OCI-LY7 (cell line): Measurements from ENCODE around the gene TRIM54. TPM values are rescaled to one million over a fixed set of nuclear protein-coding genes. Genes with fewer than 3 reads are reported as not detected.
"Not testable (repeated sequence)": the region's sequence is repeated elsewhere in the genome, so short reads cannot be mapped to it uniquely, and the experiment has no call there.

Experiments
- BruUV-seq: library from RNA; stranded (reverse); fragments of 400-500 nt; replicated peaks from 2 replicates; lab custom pipeline; 2021; lab: Mats Ljungman, UMichigan
- CTCF ChIA-PET: fragments of 300-600 bp; sonication (Branson Sonifier 250); formaldehyde crosslinking; loops from one replicate; lab custom pipeline; 2022; ENCODE audit warnings: antibody characterized with exemption; ENCODE audit not compliant: unreplicated experiment; lab: Charles Lee
- POLR2A ChIA-PET: fragments of 300-600 bp; sonication (Branson Sonifier 250); formaldehyde crosslinking; loops from one replicate; lab custom pipeline; 2022; ENCODE audit warnings: antibody characterized with exemption; lab: Charles Lee
- DNase-seq: peaks from one replicate; pipeline ENCODE4 v3.0.0-alpha.2; 2015; ENCODE audit warnings: low spot score
- H2AFZ ChIP-seq: fragments of 200-600 bp; sonication (generic), shearing (Covaris generic); 2 replicates; pipeline ENCODE4 v1.6.1; 2014; ENCODE audit warnings: mild to moderate bottlenecking, antibody characterized with exemption, low read length, moderate library complexity
- H3K27ac ChIP-seq: fragments of 200-600 bp; sonication (generic); 2 replicates; pipeline ENCODE4 v1.5.1; 2014; ENCODE audit warnings: mixed run types, low read depth, mild to moderate bottlenecking, moderate library complexity, low read length, inconsistent platforms; ENCODE audit not compliant: poor library complexity, severe bottlenecking
- H3K36me3 ChIP-seq: fragments of 200-600 bp; sonication (generic); 2 replicates; pipeline ENCODE4 v1.6.1; 2014; ENCODE audit warnings: mild to moderate bottlenecking, antibody characterized with exemption, low read length, moderate library complexity, mixed read lengths; ENCODE audit not compliant: insufficient read depth
- H3K4me1 ChIP-seq: fragments of 200-600 bp; sonication (generic); 2 replicates; pipeline ENCODE4 v1.5.1; 2014; ENCODE audit warnings: mild to moderate bottlenecking, low read length; ENCODE audit not compliant: insufficient read depth, poor library complexity, severe bottlenecking
- H3K4me2 ChIP-seq: fragments of 200-600 bp; sonication (generic); 2 replicates; pipeline ENCODE4 v1.6.1; 2014; ENCODE audit warnings: mild to moderate bottlenecking, low read length
- H3K4me3 ChIP-seq: fragments of 200-600 bp; sonication (generic); 2 replicates; pipeline ENCODE4 v1.5.1; 2014; ENCODE audit warnings: mild to moderate bottlenecking, low read depth, low read length; ENCODE audit not compliant: poor library complexity, severe bottlenecking
- H3K79me2 ChIP-seq: fragments of 200-600 bp; sonication (generic); 2 replicates; pipeline ENCODE4 v1.6.1; 2016; ENCODE audit warnings: low read depth, mild to moderate bottlenecking, low read length, moderate library complexity, mixed read lengths; ENCODE audit not compliant: insufficient read depth
- H3K9me2 ChIP-seq: fragments of 200-600 bp; sonication (generic); 2 replicates; pipeline ENCODE4 v1.6.1; 2016; ENCODE audit warnings: mild to moderate bottlenecking, low read length, mixed read lengths; ENCODE audit not compliant: insufficient read depth
- H3K9me3 ChIP-seq: fragments of 200-600 bp; sonication (generic); 2 replicates; pipeline ENCODE4 v1.6.1; 2014; ENCODE audit warnings: mild to moderate bottlenecking, mixed run types, low read length, mixed read lengths
- H4K20me1 ChIP-seq: fragments of 200-600 bp; sonication (generic); 2 replicates; pipeline ENCODE4 v1.6.1; 2014; ENCODE audit warnings: mild to moderate bottlenecking, antibody characterized with exemption, low read length, moderate library complexity, mixed read lengths; ENCODE audit not compliant: insufficient read depth
- CTCF ChIP-seq: fragments of 200-600 bp; sonication (generic); conservative IDR thresholded peaks from 2 replicates; pipeline ENCODE4 v1.5.1; 2014; ENCODE audit warnings: mild to moderate bottlenecking, antibody characterized with exemption, low read length, moderate library complexity, mixed read lengths
- EZH2phosphoT487 ChIP-seq: fragments of 200-600 bp; sonication (generic); IDR thresholded peaks from 2 replicates; pipeline ENCODE4 v1.6.1; 2018; ENCODE audit warnings: low read depth, borderline replicate concordance, mild to moderate bottlenecking, mixed run types, antibody characterized with exemption, low read length, moderate library complexity, mixed read lengths
- intact Hi-C: fragments of 100-400 bp; cut with micrococcal nuclease; formaldehyde crosslinking; loops from one replicate; pipeline ENCODE4 v1.10.0; 2022; ENCODE audit not compliant: unreplicated experiment
- total RNA-seq, 2 experiments: library from RNA; depleted of rRNA in 1 of 2; stranded (reverse); fragments of >200 nt in 1 of 2; shearing (Covaris generic) in 1 of 2; gene quantifications; 2 replicates each; pipeline ENCODE4 v1.2.3, GENCODE V29; 2014 to 2022

TRIM54 gene
- total RNA-seq, 2 experiments from 2014 or later: 6.4 to 18.8 TPM

- POLR2A ChIA-PET: no interaction called here
- no peak overlapping the region for H3K4me2 ChIP-seq
- DNase-seq: no peak
- no peak overlapping the region for H3K4me3 ChIP-seq
- BruUV-seq: no TSS peak
- H3K27ac ChIP-seq: no peak overlapping the region
- intact Hi-C loops: no loop called here
- TF ChIP-seq EZH2phosphoT487 (no peak), CTCF (no peak)
- no peak overlapping the region for H2AFZ ChIP-seq
- no peaks in the 10 kb centered on the region for H3K9me2 ChIP-seq
- H3K36me3 ChIP-seq: no peaks in the 10 kb centered on the region
- H4K20me1 ChIP-seq: no peaks in the 10 kb centered on the region
- H3K4me1 ChIP-seq: peaks cover 28% of the 10 kb centered on the region
- no peaks in the 10 kb centered on the region for H3K79me2 ChIP-seq
- CTCF ChIA-PET: no interaction called here
- no peaks in the 10 kb centered on the region for H3K9me3 ChIP-seq
These were observed 14.3 kb downstream of the TRIM54 start for GRCh38 chr2:27296481-27296880.

GRCh38 chr2:27297195-27297594, 15.0 kb downstream of the TRIM54 start:
- Histone ChIP-seq H3K9me2 (no peaks in the 10 kb centered on the region), H3K4me1 (peaks cover 21% of the 10 kb centered on the region), H2AFZ (no peak overlapping the region), H3K9me3 (no peaks in the 10 kb centered on the region), H3K79me2 (no peaks in the 10 kb centered on the region), H3K36me3 (no peaks in the 10 kb centered on the region), H4K20me1 (no peaks in the 10 kb centered on the region), H3K4me3 (no peak overlapping the region), H3K27ac (no peak overlapping the region), H3K4me2 (no peak overlapping the region)
- intact Hi-C loops: no loop called here
- no peak for DNase-seq
- BruUV-seq: no TSS peak
- no peak for TF ChIP-seq CTCF
- no peak for TF ChIP-seq EZH2phosphoT487
- POLR2A ChIA-PET: interaction anchor here (0.7 kb wide), 1 partner anchor 8 kb away, joined by 3 read pairs; no protein-coding TSS in a partner anchor
- CTCF ChIA-PET: no interaction called here

GRCh38 chr2:27298391-27299080, 16.3 kb downstream of the TRIM54 start:
- Histone ChIP-seq H3K27ac (no peak overlapping the region), H2AFZ (no peak overlapping the region), H3K4me2 (no peak overlapping the region), H3K36me3 (no peaks in the 10 kb centered on the region), H3K4me1 (peaks cover 17% of the 10 kb centered on the region), H3K9me3 (no peaks in the 10 kb centered on the region), H3K9me2 (no peaks in the 10 kb centered on the region), H3K4me3 (no peak overlapping the region), H4K20me1 (no peaks in the 10 kb centered on the region), H3K79me2 (no peaks in the 10 kb centered on the region)
- BruUV-seq: no TSS peak
- DNase-seq: no peak
- ChIA-PET POLR2A (no interaction called here), CTCF (interaction anchor here (1.4 kb wide), 1 partner anchor 199 kb away, joined by 4 read pairs; no protein-coding TSS in a partner anchor)
- intact Hi-C loops: no loop called here
- no peak for TF ChIP-seq EZH2phosphoT487
- TF ChIP-seq CTCF: no peak

GRCh38 chr2:27300606-27301005, 18.4 kb downstream of the TRIM54 start:
- peaks cover 14% of the 10 kb centered on the region for H3K4me1 ChIP-seq
- intact Hi-C loops: loop anchor here (5.0 kb wide), 1 partner anchor 188 kb away; no protein-coding TSS in a partner anchor
- H3K27ac ChIP-seq, H3K79me2 ChIP-seq, H3K36me3 ChIP-seq, H4K20me1 ChIP-seq, H3K4me3 ChIP-seq, DNase-seq, BruUV-seq, CTCF ChIA-PET, H2AFZ ChIP-seq, H3K9me3 ChIP-seq, H3K9me2 ChIP-seq, H3K4me2 ChIP-seq: not testable (repeated sequence)
- POLR2A ChIA-PET: interaction anchor here (0.6 to 3.5 kb wide), 3 partner anchors 9 to 33 kb away, joined by 3 to 46 read pairs (median 3); no protein-coding TSS in a partner anchor
